NCI-H1092 (cell line): ENCODE data around the gene GRIP2.
"Not testable (repeated sequence)": the region's sequence is repeated elsewhere in the genome, so short reads cannot be mapped to it uniquely, and the experiment has no call there.

ENCODE experiments used
- DNase-seq: peaks from one replicate; lab custom pipeline; 2025; lab: John Stamatoyannopoulos, UW

GRIP2 gene

DNA sequence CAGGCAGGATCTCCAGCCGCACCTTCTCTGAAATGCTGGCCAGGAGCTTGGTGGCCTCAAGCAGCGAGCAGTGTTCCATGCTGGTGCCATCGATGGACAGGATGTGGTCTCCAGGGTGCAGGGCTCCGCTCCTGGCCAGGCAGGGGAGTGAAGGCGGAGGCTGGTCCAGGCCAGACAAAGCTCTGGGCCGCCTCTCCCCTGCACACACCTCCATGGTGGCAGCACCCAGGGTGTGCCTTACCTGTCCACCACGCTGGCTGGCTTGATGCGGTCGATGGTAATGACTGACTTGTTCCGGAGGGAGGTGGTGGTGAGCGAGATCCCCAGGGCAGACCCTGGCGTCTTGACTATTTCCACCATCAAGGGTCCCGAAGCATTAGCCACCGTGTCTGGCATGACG is 20.0 kb downstream of the GRIP2 start:
- no peak for DNase-seq

DNA sequence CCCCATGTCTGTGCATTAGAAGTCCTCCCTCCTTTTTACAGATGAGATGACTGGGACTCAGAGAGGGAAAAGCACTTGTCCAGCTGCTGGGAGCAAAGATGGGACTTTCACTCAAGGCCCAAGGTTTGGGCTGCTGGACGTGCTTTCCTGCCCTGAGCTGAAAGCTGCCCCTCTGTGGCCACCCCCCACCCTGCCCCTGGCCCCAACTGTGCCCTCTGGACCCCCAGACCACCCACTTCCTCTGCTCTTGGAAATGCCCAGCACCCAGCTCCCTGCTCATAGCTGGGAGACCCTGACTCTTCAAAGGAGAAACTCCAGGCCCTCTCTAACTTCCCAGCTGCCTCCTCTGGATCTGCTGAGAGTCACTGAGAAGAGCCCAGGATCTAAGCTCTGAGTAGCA is 20.7 kb downstream of the GRIP2 start:
- no peak for DNase-seq

DNA sequence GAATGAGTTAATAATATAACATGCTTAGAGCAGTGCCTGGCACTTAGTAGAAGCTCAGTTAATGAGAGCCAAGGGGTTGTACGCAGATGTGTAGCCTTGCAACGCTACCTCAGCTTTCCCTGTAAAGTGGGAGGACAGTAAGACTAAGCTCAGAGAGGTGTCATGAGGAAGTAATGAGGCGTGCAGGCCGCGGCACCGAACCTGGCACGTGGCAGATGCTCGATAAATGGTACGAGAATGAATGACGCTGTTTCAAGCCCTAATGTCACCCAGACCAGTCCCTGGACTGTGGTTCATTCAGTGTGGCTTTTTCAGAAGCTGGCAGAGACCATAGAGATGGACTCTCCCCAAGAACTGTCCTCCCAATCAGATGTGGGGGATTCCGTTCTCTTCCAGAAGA is 21.2 kb downstream of the GRIP2 start:
- DNase-seq: no peak

GRCh38 chr3:14518432-14518802 is 21.7 kb downstream of the GRIP2 start:
- no peak for DNase-seq

DNA sequence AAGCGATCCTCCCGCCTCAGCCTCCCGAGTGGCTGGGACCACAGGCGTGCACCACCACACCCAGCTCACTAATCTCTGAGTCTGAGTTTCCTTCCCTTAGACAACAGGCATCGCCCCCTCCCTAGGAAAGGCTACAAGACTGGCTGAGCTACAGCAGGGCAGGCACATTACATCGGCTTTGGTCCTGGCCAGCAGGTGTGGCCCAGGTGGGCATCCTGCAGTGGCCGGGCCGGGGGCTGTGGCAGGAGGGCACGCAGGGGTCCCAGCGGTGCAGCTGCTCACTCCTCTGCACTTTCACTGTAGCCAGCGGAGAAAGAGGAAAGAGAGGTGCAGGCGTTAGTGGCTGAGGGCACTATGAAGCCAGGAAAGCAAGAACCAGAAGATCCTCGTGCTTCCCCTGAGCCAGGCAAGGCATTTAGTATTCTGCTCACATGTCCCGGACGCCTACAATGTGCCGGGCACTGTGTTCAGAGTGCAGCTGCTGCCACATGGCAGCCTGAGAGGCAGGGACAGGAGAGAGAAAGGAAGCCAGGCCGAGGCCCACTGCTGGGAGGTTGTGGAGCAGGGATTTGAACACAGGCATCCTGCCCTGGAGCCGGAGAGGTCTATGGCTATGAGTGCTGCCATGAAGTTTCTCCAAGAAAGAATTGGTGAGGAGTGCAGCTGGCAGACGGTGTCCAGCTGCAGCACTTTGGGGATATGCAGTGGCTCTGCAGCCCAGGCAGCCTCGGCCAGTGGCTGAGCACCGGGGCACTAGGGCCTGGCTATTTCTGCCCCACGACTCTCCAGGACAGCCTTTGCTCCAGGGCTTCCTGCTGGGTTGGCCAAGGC is 22.3 kb downstream of the GRIP2 start:
- no peak for DNase-seq

DNA sequence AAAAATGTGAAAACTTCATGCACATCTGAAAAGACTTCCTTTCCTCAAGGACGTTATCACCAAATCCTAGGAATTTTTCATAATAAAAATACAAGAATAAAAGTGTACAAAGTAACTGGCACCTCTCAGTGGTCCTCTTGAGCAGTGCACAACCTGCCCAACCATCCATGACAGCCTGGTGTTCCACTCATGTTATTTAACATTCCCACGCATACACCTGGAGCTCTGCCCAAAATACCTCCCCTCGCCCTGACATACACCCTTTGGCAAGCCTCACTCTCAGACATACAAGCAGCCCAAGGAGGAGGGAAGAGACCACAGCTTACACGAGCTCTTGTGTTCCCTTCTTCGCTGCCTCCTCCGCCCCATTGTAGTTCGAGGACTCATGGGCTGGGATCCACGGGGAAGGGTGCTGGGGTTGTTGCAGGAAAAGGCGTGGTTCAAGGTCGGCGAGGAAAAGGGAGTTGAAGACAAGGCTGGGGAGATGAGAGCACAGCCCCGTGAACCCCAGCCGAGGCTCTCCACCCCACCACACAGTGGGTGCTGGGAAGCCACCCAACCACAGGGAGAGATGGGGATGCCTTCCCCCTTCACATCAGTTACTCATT is 23.3 kb downstream of the GRIP2 start:
- DNase-seq: no peak

DNA sequence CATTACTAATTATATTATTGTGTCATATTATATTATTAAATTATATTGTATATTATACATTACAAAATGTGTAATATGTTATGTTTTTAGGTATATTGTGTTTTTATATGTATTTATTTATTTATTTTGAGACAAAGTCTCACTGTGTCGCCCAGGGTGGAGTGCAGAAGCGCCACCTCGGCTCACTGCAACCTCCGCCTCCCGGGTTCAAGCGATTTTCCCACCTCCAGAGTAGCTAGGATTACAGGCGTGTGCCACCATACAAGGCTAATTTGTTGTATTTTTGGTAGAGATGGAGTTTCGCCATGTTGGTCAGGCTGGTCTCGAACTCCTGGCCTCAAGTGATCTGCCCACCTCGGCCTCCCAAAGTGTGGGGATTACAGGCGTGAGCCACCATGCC is 24.6 kb downstream of the GRIP2 start:
- DNase-seq: not testable (repeated sequence)

GRCh38 chr3:14514323-14514720 is 25.8 kb downstream of the GRIP2 start:
- DNase-seq: no peak

DNA sequence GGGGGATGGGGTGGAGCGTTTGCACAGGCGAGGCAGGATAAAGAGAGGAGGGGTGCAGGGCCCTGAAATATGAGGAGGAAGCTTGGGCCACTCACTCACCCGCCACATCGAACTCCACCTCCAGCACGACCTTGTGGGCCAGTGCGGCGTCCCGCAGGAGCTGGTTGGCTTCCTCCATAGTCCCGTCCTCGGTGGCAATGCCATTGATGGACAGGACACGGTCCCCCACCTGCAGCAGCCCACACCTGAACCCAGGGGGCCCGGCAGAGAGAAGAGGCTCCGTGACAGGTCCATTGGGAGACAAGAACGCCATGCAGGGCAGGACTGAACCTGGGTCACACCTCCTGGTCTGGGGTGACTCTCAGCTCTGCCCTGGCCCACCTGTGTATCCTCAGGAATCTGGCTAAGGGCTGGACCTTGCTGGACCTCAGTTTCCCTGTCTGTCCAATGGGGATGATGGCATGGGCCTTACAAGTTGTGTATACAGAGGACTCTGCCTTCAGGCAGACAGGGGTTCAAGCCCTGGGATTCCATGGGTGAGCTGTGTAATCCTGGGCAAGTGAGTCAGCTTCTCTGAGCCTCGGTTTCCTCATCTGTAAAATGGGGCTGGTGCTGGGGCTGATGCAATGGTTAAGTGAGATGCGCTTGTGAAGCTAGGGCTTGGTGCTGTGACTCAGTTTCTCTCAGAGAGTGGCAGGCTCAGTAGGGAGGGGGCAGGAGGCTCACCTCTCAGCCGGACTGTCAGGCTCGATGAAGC is 26.4 kb downstream of the GRIP2 start:
- no peak for DNase-seq

GRCh38 chr3:14512942-14513327 is 27.2 kb downstream of the GRIP2 start:
- DNase-seq: no peak

DNA sequence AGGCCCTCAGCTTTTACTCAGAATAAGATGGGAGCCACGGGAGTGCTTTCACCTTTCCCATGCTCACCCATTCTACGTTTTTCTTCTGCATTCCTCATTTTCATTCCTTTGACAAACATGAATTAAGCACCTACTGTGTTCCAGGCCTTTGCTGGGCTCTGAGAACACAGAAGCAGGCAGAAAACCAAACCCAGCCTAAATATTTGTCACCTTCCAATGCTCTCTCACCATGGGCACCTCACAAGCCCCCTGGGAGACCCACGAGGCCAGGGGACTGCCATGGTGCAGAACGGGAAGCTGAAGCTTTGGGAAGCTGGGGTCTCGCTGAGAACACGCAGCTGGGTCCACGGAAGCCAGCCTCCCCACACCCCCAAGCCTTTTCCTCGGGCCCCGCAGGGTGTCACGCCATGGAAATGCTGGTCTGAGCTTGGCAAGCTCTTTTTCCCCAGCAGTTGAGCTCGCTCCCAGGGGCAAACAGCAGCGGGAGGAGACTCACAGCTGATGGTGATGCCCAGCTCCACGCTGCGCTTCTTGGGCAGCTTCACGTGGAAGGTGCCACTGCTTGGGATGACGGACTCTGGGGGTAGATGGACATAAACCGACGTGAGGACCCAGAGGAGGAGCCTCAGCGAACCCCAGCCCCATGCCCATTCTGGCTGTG is 27.7 kb downstream of the GRIP2 start:
- DNase-seq: no peak

GRCh38 chr3:14511623-14512280 is 28.4 kb downstream of the GRIP2 start:
- peak; percentile 12 for DNase-seq

DNA sequence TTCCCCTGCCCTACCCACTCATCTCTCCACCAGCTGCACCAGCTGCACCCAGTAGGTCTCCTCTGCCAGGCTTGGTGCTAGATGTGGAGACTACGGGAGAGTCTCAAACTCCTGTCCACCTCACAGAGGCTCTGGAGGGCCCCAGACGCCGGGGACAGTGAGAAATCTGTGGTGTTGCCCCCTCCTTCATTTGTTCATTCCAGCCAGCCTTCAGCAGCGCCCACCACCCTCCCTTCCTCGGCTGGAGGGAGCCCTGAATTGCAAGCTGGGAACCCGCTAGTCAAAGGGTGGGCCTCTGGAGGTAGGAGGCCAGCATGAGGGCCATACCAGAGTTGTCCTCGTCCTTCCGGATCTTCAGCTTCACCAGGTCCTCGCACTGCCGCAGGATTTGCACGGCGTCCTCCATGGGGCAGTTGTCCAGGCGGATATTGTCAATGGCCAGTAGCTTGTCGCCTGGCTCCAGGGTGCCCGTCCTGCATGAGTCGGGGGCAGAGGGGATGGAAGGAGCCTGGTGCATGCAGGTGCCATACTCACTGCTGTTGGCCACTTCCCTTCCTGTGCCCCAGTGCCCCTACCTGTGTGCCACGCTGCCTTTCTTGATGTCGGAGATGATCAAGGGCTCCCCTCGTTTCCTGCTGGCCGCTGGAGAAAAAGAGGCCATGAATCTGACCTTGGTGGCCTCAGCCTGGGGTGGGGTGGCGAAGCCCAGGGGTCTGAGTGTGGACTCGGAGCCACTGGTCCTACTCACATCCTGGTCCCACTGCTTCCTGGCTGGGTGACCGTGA is 29.1 kb downstream of the GRIP2 start:
- DNase-seq: no peak

DNA sequence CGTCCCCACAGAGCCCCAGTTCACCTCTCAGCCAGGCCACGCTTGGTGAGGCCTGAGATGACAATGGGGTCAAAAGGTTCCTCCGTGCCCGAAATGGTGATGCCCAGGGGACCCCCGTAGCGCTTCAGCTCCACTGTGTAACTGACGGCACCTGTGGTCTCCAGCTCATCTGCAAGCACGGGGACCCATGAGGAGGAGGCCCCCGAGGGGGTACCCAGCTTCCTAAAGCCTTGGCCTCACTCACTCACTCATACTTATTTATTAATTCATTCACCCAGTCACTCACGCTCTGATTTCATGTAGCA is 30.4 kb downstream of the GRIP2 start:
- no peak for DNase-seq

DNA sequence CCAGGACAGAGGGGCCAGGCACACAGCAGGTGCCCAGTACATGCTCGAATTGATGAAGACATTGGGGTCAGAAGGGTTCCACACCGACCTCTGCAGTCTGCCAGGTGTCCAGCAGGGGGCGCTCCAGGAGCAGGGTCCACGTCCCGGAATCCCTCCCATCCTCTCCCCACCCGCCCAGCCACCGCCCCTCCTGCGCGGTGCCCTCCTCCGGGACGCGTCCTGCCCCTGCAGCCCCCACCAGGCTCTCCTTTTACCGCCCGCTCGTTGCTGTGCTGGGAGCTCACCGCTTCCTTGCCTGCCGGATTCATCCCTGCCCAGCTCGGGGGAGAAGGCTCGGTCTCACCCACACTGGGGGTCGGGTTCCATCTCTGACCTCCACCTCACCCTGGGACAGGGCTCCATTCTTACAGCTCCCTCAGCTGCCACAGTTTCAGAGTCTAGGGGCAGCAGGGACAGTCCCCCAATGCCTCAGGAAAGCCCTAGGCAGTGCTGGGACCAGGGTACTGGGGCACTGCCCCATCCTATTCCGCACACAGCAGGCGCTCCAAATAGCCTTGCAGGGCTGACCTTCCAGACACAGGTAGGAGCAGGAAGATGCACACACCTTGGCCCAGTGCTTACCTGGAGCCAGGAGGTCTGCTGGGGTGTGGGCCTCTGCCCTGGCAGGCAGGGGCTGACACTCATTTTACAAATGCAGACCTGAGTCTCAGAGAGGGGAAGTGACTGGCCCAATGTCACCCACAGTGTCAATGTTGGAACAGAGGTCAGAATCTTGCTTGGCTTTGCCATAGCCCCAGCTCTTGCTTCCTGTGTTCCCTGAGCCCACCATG is 31.0 kb downstream of the GRIP2 start:
- peak; percentile 54 for DNase-seq

DNA sequence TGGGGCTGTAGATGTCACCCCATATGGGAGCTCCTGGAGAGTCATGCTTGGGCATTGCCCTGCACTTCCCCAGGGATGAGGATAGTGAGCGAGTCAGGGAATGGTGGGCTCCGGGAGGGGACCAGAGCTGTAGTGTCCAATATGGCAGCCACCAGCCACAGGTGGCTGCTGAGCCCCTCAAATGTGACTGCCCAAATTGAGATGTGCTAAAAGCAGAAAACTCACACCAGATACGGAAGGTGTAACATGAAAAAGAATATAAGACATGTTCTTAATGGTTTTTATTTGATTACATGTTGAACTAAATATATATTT is 31.7 kb downstream of the GRIP2 start:
- DNase-seq: no peak

GRCh38 chr3:14507757-14508504 is 32.2 kb downstream of the GRIP2 start:
- DNase-seq: no peak

DNA sequence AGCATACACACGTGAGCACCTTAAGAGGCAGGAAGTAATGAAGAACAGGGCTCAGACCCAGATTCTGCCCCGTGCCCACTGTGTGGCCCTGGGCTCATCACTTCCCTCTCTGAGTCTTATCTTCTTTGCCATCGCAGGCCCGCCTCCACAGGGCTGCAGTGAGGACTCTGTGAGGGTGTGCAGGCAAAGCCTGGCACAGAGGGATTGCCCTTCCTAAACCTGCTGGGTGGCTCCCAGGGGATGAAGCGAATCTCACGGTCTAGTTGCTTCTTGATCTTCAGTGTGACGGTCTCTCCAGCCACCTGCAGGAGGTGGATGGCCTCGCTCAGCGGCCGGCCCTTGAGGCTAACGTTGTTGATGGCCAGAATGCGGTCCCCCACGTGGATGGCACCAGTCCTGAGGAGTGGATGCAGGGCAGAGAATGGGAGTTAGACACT is 32.8 kb downstream of the GRIP2 start:
- peak; percentile 3 for DNase-seq

DNA sequence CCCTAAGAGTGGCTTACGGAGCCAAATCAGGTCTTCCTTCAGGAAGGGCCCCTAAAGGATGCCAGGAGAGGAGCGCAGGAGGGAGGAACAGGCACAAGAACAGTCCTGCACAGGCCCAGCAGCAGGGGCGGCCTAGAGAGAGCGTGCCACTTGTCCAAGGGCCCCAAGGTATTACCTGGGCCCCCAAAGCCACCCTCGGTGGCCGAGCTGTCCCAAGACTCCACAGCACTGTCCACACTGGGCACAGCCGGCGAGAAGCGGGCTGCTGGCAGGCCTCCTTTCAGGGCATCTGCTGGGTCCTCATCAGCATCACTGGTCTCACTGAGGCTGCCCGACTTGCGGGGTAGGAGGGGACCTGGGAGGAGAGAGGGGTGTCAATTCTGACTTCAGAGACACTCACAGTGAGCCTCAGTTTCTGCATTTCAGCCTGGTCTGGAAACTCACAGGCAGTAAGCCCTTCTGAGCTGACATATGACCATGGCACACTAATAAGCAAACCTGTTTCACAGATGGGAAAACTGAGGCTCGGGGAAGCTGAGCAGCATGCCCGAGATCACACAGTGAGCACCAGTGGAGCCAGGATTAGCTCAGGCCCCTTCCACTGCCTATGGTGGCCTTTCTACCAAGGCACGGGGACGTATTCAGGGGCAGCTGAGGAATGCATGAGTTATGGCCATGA is 33.4 kb downstream of the GRIP2 start:
- no peak for DNase-seq
